Ovary (tissue), 9 donors: ENCODE results near the gene EHMT1. TPM values are rescaled to one million over a fixed set of nuclear protein-coding genes. Genes with fewer than 3 reads are reported as not detected.
"Not testable (repeated sequence)": the region's sequence is repeated elsewhere in the genome, so short reads cannot be mapped to it uniquely, and the experiment has no call there.

Source experiments
- DNase-seq, 5 donors: peaks; one replicate each; pipeline ENCODE4 v3.0.0-alpha.2; 2019 to 2020
- H3K27ac ChIP-seq, 2 donors: fragments of 200-600 bp; one replicate each; pipeline versions ENCODE4 v1.5.1 to v1.8.0; 2019 to 2022
- H3K27me3 ChIP-seq: fragments of 200-600 bp; one replicate; pipeline ENCODE4 v1.8.0; 2022
- H3K36me3 ChIP-seq: fragments of 200-600 bp; sonication (generic); one replicate; pipeline ENCODE4 v1.5.1; 2019
- H3K4me1 ChIP-seq: one replicate; pipeline ENCODE4 v1.8.1; 2013; ENCODE audit warnings: mild to moderate bottlenecking, moderate library complexity; ENCODE audit not compliant: insufficient read depth
- H3K4me3 ChIP-seq: fragments of 200-600 bp; sonication (generic); one replicate; pipeline ENCODE4 v1.5.1; 2017
- H3K9me3 ChIP-seq, 2 donors: fragments of 200-600 bp in 1 of 2; sonication (generic) in 1 of 2; one replicate each; pipeline versions ENCODE4 v1.5.1 to v1.8.1; 2013 to 2019; ENCODE audit warnings: mild to moderate bottlenecking in 1 of 2, moderate library complexity in 1 of 2
- EP300 ChIP-seq: sonication (generic); formaldehyde crosslinking; IDR thresholded peaks from one replicate; pipeline ENCODE4 v1.6.1; 2017; ENCODE audit warnings: antibody characterized with exemption
- POLR2A ChIP-seq: fragments of 450-650 bp; IDR thresholded peaks from one replicate; pipeline ENCODE4 v1.6.1; 2017; ENCODE audit warnings: antibody characterized with exemption, mild to moderate bottlenecking, moderate library complexity
- WGBS, 3 donors: extraction: QIAGEN DNeasy Blood & Tissue Kit in 1 of 3; methylation state at CpG; one replicate each; pipeline versions ENCODE4 v1.1.5 to v1.1.7; 2013 to 2017; 5-methylcytosine and 5-hydroxymethylcytosine counted together
- intact Hi-C, 4 donors: fragments of 100-400 bp; cut with DNase I; formaldehyde crosslinking; loops; one replicate each; pipeline versions ENCODE4 v1.11.0 to v1.15.1; 2022 to 2023
- polyA plus RNA-seq, 2 donors: library from polyadenylated mRNA; stranded (reverse); fragments of 200-250 nt in 1 of 2; fragments of 350-450 nt in 1 of 2; fragmentation: Illumina TruSeq in 1 of 2; extraction: RNeasy Lipid Tissue Mini Kit (QIAGEN cat#74804) in 1 of 2; gene quantifications; one replicate each; pipeline ENCODE4 v1.2.3, GENCODE V29; 2013 to 2014
- total RNA-seq, 7 donors: library from RNA; depleted of rRNA in 2 of 7; stranded (reverse); fragments of >200 nt in 2 of 7; fragmentation: NEBNext Ultra II Directional in 3 of 7; extraction: Animal tissue kit (Norgen Biotek cat#: 25700) in 3 of 7; gene quantifications; one replicate each; pipeline versions ENCODE4 v1.1.0 to v1.2.4, GENCODE V29; 2016 to 2023
- TF ChIP-seq, protein P1 (sequence below), 3 donors: fragments of 450-650 bp in 2 of 3; fragments of 200-600 bp in 1 of 3; IDR thresholded peaks; one replicate each; pipeline versions ENCODE4 v1.5.1 to v1.8.0; 2016 to 2022; ENCODE audit warnings: antibody characterized with exemption in 3 of 3, mild to moderate bottlenecking in 1 of 3
- donor health status: DM: no; HTN: no; CAD: no; lungs with moderate emphysema.
- donor health status: DM: no; HTN: no; CAD: no.
- donor health status: Bipolar disorder and iron deficiency.
- donor health status: DM: yes; HTN: yes; CAD: no.
- donor health status: DM: no; HTN: no; CAD: no.
- donor health status: DM: yes; HTN: yes; CAD: no.

EHMT1 gene
- total and polyA plus RNA-seq, 9 donors, result 40.8 to 98.5 (median 77.9) TPM

DNA sequence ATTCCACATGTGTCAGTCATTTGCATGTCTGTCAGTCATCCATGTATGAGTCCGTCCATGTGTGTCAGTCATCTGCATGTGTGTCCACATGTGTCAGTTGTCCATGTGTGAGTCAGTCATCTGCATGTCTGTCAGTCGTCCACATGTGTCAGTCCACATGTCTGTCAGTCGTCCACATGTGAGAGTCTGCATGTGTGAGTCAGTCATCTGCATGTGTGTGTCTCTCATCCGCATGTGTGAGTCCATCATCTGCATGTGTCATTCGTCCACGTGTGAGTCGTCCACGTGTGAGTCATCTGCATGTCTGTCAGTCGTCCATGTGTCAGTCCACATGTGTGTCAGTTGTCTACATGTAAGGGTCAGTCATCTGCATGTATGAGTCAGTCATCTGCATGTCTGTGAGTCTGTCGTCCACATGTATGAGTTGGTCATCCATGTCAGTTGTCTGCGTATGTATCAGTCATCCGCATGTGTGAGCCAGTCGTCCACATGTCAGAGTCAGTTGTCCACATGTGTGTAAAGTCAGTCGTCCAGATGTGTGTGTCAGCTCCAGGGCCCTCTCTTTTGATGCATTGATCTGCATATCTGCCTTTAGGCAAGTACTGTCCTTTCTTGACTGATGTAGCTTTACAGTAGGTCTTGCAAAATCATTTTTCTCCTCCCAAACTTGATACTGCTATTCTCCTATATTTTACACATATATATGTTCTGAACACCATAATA lies 186.3 kb downstream of the EHMT1 start:
- Histone ChIP-seq H3K4me3 (no peak overlapping the region), H3K27me3 (no peaks in the 10 kb centered on the region), H3K9me3 (no peaks in the 10 kb centered on the region), H3K4me1 (no peaks in the 10 kb centered on the region), H3K36me3 (no peaks in the 10 kb centered on the region), H3K27ac (no peak overlapping the region)
- intact Hi-C loops, result no loop called here
- 91 to 97% (median 94%) methylated on average over 14 of the region's 14 CpGs for WGBS, 3 donors
- DNase-seq, result no peak
- TF ChIP-seq, protein P1, sequence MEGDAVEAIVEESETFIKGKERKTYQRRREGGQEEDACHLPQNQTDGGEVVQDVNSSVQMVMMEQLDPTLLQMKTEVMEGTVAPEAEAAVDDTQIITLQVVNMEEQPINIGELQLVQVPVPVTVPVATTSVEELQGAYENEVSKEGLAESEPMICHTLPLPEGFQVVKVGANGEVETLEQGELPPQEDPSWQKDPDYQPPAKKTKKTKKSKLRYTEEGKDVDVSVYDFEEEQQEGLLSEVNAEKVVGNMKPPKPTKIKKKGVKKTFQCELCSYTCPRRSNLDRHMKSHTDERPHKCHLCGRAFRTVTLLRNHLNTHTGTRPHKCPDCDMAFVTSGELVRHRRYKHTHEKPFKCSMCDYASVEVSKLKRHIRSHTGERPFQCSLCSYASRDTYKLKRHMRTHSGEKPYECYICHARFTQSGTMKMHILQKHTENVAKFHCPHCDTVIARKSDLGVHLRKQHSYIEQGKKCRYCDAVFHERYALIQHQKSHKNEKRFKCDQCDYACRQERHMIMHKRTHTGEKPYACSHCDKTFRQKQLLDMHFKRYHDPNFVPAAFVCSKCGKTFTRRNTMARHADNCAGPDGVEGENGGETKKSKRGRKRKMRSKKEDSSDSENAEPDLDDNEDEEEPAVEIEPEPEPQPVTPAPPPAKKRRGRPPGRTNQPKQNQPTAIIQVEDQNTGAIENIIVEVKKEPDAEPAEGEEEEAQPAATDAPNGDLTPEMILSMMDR (IDR thresholded peaks at IDR 0.05), result no peak
- TF ChIP-seq EP300, result no peak
- TF ChIP-seq POLR2A, result no peak

DNA sequence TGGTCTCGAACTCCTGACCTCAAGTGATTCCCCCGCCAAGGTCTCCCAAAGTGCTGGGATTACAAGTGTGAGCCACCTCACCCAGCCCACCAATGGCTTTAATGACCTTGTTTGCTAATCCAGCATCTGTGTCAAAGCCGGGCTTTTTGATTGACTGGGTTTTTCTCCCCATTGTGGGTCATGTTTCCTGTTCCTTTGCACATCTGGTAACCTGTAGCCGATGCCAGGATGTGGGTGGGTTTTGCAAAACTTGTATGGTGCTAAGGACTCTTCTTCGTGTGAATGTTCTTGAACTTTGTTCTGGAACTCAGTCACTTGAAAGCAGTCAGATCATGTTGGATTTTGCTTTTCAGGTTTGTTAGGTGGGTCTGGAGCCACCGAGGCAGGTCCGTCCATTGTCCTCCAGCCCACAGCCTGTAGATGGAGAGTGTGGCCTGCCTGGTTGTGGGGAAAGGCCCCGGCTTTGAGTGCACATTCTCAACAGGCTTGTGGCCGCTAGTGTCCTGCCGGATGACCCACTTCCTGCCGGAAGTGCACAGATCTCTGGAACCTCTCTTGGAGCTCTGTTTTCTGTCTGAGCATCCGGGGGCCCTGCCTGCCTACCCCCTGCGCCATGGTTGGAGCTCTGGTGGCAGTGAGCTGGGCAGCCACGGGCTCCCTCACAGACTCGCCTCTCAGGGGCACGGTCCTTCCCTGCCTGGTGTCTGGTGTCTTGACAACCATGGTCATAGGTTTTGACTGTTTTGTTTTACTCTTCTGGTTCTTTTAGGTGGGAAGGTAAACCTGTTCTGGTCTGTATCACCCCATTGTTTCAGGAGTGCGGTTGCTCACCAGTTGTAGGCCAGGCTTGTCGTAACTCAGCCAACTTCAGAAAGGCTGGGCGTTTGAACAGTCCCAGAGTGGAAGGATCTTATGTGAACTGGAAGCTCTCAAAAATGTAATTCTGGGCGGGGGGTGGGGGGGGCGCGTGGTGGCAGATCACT lies 189.2 kb downstream of the EHMT1 start:
- Histone ChIP-seq H3K4me3 (no peak overlapping the region), H3K36me3 (no peaks in the 10 kb centered on the region), H3K27ac (no peak overlapping the region), H3K27me3 (no peaks in the 10 kb centered on the region), H3K9me3 (no peaks in the 10 kb centered on the region), H3K4me1 (no peaks in the 10 kb centered on the region)
- TF ChIP-seq, protein P1 (IDR thresholded peaks at IDR 0.05), result no peak
- TF ChIP-seq POLR2A, result no peak
- no peak for TF ChIP-seq EP300
- 94 to 95% (median 94%) methylated on average over 22 of the region's 22 CpGs for WGBS, 3 donors
- no peak for DNase-seq
- intact Hi-C loops, result no loop called here

DNA sequence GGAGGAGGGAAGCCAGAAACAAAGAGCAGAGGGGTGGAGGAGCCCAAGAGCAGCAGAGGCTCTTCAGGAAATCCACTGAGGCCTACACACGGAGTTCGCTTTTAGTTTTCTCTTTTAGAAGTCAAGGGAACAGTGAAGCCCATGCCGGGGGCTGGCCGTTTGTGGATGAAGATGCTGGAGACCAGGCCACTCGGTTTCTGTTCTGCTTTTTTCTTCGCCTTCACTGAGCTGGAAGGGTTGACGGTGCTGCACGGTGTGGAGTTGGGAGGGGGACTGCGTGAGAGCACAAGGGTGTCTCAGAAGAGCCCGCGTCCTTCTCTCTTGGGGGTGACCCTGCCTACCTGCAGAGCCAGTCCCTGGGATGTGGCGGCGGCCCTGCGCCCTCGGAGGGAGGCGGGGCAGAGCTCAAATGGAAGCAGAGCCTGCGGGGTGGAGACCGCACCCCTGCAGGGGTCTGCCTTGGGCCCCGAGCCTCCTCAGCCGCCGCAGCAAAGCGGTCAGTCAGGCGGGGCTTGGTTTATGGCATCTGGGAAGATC lies 190.3 kb downstream of the EHMT1 start:
- WGBS, 3 donors, result 93 to 94% (median 94%) methylated on average over 23 of the region's 23 CpGs
- H3K27me3 ChIP-seq, result no peaks in the 10 kb centered on the region

DNA sequence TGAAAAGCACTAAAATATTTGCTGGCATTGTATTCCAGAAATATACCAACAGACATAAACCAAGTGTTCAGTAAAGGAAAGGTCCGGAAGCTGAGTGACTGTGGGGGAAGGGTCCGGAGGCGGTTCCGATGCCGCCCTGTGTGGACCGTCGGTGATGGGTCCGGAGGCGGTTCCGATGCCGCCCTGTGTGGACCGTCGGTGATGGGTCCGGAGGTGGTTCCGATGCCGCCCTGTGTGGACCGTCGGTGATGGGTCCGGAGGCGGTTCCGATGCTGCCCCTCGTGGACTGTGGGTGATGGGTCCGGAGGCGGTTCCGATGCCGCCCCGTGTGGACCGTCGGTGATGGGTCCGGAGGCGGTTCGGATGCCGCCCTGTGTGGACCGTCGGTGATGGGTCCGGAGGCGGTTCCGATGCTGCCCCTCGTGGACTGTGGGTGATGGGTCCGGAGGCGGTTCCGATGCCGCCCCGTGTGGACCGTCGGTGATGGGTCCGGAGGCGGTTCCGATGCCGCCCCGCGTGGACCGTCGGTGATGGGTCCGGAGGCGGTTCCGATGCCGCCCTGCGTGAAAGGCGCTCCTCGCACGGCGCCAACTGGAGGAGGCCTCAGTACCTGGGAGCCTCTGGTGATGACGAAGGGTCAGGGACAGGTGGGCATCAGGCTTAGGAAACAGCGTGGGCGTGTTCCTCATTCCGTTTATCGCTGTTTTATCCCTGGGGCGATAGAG lies 191.1 kb downstream of the EHMT1 start:
- not testable (repeated sequence) for H3K36me3 ChIP-seq, H3K27ac ChIP-seq, H3K27me3 ChIP-seq, H3K9me3 ChIP-seq, DNase-seq, H3K4me1 ChIP-seq, H3K4me3 ChIP-seq
- WGBS, 3 donors, result 95 to 98% (median 96%) methylated on average over 69 of the region's 69 CpGs
- intact Hi-C loops, result loop anchor here in 1 of 4 donors (2.0 kb wide), 1 partner anchor 51 kb away; no protein-coding TSS in a partner anchor

More for the DNA sequence above, 190.3 kb downstream of the EHMT1 start:
- Histone ChIP-seq H3K36me3 (no peaks in the 10 kb centered on the region), H3K27ac (no peak overlapping the region), H3K9me3 (no peaks in the 10 kb centered on the region), H3K4me1 (no peaks in the 10 kb centered on the region), H3K4me3 (no peak overlapping the region)
- DNase-seq, result no peak
- intact Hi-C loops, result no loop called here
- no peak for TF ChIP-seq EP300
- TF ChIP-seq POLR2A, result no peak
- TF ChIP-seq, protein P1 (IDR thresholded peaks at IDR 0.05), result no peak
